ENCODE results near the gene RGS3. TPM values are rescaled to one million over a fixed set of nuclear protein-coding genes. Genes with fewer than 3 reads are reported as not detected.

The RGS3 gene
- total and polyA plus RNA-seq, 2 of the 13 experiments (the other 11 are each of a cell fraction or from before 2014, with no cell fraction given) = 17.1 to 28.8 TPM

DNA sequence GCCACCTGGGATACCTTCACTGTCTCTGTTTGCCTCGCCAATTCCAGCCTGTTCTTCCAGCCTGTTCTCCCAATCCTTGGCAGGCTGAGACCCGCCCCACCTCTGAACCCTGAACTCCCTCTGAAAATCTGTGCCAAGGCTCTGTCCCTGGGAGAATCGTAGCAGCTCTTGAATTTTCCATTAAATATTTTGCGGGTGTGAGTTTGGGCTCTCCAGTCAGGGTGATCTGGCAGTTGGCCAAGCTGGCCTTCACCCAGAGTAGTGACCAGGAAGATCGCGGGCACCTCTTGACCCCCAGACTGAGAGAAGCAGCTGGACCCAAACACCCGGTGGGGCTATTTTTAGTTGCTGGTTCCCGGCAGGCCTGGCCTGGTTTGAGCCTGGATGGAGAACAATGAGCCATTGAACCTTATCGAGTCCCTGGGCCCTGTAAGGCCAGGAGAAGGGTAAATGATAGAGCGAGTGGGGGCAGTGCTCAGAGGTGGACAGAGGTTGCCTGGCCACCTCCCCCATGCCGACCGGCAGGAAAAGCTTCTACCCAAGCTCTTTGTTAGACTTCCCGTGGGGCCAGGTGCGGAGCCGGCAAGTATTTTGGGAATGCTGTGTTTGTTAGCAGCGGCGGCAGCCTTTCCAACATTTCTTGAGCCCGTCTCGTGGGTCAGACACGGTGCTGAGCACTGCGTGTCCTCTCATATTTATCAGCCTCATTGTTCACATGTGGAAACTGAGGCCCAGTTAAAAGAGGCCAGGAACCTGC lies 146.2 kb downstream of the RGS3 start (continued):
- TF ChIP-seq U2AF2 (IDR thresholded peaks at IDR 0.05; ENCODE audit: low read depth, low read length) (no peak), PHF21A (CRISPR knock-in tag; IDR thresholded peaks at IDR 0.05) (peak; percentile 99), TOE1 (CRISPR knock-in tag; IDR thresholded peaks at IDR 0.05) (no peak), ZBTB7A (CRISPR knock-in tag; IDR thresholded peaks at IDR 0.05) (no peak), ZNF326 (CRISPR knock-in tag; IDR thresholded peaks at IDR 0.05; ENCODE audit: borderline replicate concordance) (no peak), TCF7L2 (IDR thresholded peaks at IDR 0.05; ENCODE audit: low read depth, low read length) (no peak), TCF7 (IDR thresholded peaks at IDR 0.05; ENCODE audit: low read depth) (no peak), JUND (CRISPR knock-in tag; IDR thresholded peaks at IDR 0.05) (no peak), ZFY (CRISPR knock-in tag; IDR thresholded peaks at IDR 0.05) (peak; percentile 73), ZNF775 (CRISPR knock-in tag; IDR thresholded peaks at IDR 0.05; ENCODE audit: borderline replicate concordance) (no peak), MBD4 (IDR thresholded peaks at IDR 0.05; ENCODE audit: borderline replicate concordance, low read length) (no peak), FOSL1 (CRISPR knock-in tag; IDR thresholded peaks at IDR 0.05; ENCODE audit: borderline replicate concordance) (no peak), MTA1 (CRISPR knock-in tag; IDR thresholded peaks at IDR 0.05; ENCODE audit: borderline replicate concordance) (peak; percentile 69; the same call in 1 of the 2 replicates), SETDB1 (CRISPR knock-in tag; IDR thresholded peaks at IDR 0.05; ENCODE audit: borderline replicate concordance) (no peak), NBN (conservative IDR thresholded peaks at IDR 0.05) (no peak), KLF16 (CRISPR knock-in tag; IDR thresholded peaks at IDR 0.05) (peak in 1 of 2 experiments; percentile 83; a peak in 2 of 4 replicates), KDM4B (CRISPR knock-in tag; IDR thresholded peaks at IDR 0.05) (no peak; the same call in 1 of the 2 replicates), ZNF564 (CRISPR knock-in tag; IDR thresholded peaks at IDR 0.05) (peak; percentile 69; the same call in 1 of the 2 replicates), GZF1 (CRISPR knock-in tag; IDR thresholded peaks at IDR 0.05) (no peak)
- TF ChIP-seq, protein P1, sequence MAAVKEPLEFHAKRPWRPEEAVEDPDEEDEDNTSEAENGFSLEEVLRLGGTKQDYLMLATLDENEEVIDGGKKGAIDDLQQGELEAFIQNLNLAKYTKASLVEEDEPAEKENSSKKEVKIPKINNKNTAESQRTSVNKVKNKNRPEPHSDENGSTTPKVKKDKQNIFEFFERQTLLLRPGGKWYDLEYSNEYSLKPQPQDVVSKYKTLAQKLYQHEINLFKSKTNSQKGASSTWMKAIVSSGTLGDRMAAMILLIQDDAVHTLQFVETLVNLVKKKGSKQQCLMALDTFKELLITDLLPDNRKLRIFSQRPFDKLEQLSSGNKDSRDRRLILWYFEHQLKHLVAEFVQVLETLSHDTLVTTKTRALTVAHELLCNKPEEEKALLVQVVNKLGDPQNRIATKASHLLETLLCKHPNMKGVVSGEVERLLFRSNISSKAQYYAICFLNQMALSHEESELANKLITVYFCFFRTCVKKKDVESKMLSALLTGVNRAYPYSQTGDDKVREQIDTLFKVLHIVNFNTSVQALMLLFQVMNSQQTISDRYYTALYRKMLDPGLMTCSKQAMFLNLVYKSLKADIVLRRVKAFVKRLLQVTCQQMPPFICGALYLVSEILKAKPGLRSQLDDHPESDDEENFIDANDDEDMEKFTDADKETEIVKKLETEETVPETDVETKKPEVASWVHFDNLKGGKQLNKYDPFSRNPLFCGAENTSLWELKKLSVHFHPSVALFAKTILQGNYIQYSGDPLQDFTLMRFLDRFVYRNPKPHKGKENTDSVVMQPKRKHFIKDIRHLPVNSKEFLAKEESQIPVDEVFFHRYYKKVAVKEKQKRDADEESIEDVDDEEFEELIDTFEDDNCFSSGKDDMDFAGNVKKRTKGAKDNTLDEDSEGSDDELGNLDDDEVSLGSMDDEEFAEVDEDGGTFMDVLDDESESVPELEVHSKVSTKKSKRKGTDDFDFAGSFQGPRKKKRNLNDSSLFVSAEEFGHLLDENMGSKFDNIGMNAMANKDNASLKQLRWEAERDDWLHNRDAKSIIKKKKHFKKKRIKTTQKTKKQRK (IDR thresholded peaks at IDR 0.05; ENCODE audit: low read length) = no peak
- TF ChIP-seq, protein P2, sequence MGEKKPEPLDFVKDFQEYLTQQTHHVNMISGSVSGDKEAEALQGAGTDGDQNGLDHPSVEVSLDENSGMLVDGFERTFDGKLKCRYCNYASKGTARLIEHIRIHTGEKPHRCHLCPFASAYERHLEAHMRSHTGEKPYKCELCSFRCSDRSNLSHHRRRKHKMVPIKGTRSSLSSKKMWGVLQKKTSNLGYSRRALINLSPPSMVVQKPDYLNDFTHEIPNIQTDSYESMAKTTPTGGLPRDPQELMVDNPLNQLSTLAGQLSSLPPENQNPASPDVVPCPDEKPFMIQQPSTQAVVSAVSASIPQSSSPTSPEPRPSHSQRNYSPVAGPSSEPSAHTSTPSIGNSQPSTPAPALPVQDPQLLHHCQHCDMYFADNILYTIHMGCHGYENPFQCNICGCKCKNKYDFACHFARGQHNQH (CRISPR knock-in tag; IDR thresholded peaks at IDR 0.05) = peak; percentile 86
- TF ChIP-seq, protein P3, sequence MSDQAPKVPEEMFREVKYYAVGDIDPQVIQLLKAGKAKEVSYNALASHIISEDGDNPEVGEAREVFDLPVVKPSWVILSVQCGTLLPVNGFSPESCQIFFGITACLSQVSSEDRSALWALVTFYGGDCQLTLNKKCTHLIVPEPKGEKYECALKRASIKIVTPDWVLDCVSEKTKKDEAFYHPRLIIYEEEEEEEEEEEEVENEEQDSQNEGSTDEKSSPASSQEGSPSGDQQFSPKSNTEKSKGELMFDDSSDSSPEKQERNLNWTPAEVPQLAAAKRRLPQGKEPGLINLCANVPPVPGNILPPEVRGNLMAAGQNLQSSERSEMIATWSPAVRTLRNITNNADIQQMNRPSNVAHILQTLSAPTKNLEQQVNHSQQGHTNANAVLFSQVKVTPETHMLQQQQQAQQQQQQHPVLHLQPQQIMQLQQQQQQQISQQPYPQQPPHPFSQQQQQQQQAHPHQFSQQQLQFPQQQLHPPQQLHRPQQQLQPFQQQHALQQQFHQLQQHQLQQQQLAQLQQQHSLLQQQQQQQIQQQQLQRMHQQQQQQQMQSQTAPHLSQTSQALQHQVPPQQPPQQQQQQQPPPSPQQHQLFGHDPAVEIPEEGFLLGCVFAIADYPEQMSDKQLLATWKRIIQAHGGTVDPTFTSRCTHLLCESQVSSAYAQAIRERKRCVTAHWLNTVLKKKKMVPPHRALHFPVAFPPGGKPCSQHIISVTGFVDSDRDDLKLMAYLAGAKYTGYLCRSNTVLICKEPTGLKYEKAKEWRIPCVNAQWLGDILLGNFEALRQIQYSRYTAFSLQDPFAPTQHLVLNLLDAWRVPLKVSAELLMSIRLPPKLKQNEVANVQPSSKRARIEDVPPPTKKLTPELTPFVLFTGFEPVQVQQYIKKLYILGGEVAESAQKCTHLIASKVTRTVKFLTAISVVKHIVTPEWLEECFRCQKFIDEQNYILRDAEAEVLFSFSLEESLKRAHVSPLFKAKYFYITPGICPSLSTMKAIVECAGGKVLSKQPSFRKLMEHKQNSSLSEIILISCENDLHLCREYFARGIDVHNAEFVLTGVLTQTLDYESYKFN (CRISPR knock-in tag; conservative IDR thresholded peaks at IDR 0.05) = peak; percentile 93
